ENCODE data around the gene ZNF598.

Gene ZNF598

DNA sequence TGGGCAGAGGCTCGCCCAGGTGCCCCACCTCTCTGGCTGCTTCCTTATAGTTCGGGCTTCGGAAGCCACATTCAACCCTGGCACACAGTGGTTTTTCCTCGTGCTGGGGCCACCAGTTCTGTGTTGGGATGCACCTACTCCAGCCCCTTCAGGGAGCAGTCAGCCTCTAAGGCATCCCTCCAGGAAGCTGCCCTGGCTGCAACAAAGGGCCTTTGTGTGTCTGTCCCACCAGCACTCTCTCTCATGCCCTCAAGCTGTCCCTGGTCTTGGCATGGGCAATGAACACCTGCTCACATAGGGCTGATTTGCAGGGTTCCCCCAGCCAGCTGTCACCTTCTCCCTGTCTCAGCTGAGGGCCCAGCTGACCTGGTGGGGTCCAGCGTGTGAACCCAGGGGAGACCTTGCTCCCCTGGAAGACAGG is 27.6 kb downstream of the ZNF598 start:
- Mint-ChIP-seq H3K4me1 (peaks cover 53% of the 10 kb centered on the region), H3K27me3 (peaks cover 46% of the 10 kb centered on the region), H3K4me3 (no peak overlapping the region), H3K27ac (no peak overlapping the region), H3K9me3 (no peaks in the 10 kb centered on the region)
- DNase-seq (no peak), ATAC-seq (no peak)

DNA sequence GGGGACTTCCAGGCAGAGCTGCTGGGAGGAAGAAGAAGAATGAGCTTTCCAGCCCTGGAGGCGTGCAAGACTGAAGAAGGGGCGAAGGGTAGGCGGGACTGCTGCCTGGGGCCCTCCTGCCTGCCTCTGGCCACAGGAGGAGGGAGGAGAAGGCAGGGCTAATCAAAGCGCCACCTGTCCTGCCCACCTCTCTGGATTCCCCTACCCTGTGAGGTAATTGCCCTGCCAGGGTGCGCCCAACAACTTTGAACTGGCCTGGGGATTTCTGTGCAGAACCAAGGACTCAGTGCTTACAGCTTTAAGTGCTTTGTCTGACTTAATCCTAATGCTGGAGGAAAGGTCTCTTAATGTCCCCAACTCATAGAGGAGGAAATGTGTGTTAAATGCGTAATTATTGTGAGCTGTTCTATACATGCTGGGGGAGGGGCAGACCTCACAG is 28.2 kb downstream of the ZNF598 start, which contains the start of gene NOXO1:
TSS of gene NOXO1 (minus strand) at position 72 of the 439 bp plus-strand sequence. CDS start 290 bp downstream, outside the sequence.
- Mint-ChIP-seq H3K4me1 (peaks cover 52% of the 10 kb centered on the region), H3K4me3 (peak within 1 kb of the TSS in 1 of 2 donors; percentile 6)

DNA sequence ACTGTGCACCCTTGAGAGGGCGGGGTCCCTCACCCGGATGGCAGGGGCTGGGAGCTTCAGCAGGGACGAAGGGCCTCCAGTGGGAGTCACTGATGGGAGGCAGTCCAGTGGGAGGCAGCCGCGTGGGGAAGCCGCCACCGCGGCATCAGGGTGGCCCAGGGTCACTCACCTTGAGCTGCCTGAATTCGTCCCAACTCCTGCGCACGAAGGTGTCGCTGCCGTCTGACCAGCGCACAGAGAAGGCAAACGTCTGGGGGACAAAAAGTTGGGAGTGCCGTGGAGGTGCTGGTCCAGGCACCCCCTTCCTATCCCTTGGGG is 28.9 kb downstream of the ZNF598 start:
- ATAC-seq, result no peak
- Mint-ChIP-seq H3K4me1 (peaks cover 45% of the 10 kb centered on the region), H3K4me3 (no peak overlapping the region), H3K27me3 (peaks cover 46% of the 10 kb centered on the region), H3K9me3 (no peaks in the 10 kb centered on the region), H3K27ac (no peak overlapping the region)
- no peak for DNase-seq

More for the DNA sequence above, 28.2 kb downstream of the ZNF598 start, which contains the start of gene NOXO1:
- peak in 1 of 2 donors; percentile 44 for DNase-seq
- peak; percentile 32 for ATAC-seq
- peaks cover 46% of the 10 kb centered on the region for H3K27me3 Mint-ChIP-seq
- H3K9me3 Mint-ChIP-seq, result no peaks in the 10 kb centered on the region
- no peak within 1 kb of the TSS for H3K27ac Mint-ChIP-seq

DNA sequence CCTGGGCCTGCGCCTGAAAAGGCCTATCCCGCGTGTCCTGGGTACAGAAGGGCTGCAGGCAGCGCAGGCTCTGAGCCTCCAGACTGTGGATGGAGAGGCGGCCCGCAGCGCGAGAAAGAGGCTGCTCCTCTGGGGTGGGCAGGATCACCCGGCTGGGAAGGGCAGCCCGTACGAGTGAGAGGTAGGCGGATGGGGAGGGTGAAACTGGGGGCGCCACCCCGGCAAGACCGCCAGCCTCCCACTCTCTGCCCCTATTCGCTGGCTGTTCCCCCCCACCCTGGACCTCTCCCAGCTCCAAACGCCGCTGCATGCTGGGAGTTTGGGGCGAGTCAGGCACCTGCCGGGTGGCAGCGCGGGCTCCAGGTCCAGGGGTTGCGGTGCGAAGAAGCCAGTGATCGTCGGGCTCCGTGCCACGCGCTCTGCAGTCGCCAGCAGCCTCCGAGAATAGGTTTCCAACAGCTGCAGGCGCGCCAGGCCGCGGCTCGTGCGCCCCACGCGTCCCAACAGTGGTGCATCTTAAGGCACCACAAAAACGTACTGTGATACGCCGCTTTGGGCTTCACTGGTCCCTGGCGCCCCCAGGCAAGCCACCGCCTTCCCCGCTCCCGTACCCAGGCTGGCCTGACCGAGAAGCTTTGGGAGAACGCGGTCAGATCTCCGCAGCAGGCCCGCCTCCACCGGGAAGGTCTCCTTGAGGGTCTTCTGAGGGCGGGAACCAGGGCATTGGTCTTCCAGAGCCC is 29.4 kb downstream of the ZNF598 start:
- Mint-ChIP-seq H3K4me1 (peaks cover 40% of the 10 kb centered on the region), H3K9me3 (no peaks in the 10 kb centered on the region), H3K4me3 (no peak overlapping the region), H3K27ac (peak overlapping the region in 1 of 2 donors; percentile 19), H3K27me3 (peaks cover 46% of the 10 kb centered on the region)
- no peak for ATAC-seq
- DNase-seq, result no peak

DNA sequence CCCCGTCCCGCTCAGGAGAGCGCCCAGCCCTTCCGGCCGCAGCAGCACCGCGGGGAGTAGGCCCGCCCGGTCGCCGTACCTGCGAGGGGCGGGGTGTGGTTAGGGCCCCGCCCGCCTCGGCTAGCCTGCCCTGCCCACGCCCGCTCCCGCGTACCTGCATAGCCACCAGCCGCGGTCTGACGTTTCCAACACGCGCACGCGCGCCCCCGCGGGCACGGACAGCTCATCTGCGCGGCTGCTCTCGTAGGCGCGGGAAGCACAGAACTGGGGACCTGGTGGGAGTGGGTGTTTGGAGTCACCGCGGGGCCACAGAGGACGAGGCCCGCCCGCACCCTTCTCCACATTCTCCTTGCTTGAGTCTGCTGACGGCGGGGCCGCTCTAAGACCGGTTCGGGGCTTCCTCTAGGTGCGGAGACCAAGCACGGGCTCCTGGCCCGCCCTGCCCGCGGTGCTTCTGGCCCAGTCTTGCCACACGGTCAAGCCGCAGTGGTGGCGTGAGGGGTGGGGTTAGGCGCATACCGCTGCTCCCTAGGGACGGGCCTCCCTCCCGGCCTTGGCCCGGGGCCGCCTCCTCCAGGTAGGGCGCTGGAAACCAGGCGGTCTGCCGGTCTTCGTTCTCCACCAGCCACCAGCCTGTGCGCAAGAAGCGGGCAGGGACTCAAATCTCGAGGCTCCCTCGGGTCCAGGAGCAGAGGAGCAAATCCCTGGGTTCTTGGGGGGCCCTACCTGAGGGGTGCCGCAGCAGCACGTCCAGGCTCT is 30.2 kb downstream of the ZNF598 start:
- peaks cover 37% of the 10 kb centered on the region for H3K4me1 Mint-ChIP-seq
- H3K9me3 Mint-ChIP-seq, result no peaks in the 10 kb centered on the region
- ATAC-seq, result no peak
- peak in 1 of 2 donors; percentile 23 for DNase-seq
- H3K27me3 Mint-ChIP-seq, result peaks cover 46% of the 10 kb centered on the region
- peak overlapping the region in 1 of 2 donors; percentile 18 for H3K4me3 Mint-ChIP-seq
- peak overlapping the region in 1 of 2 donors; percentile 19 for H3K27ac Mint-ChIP-seq

DNA sequence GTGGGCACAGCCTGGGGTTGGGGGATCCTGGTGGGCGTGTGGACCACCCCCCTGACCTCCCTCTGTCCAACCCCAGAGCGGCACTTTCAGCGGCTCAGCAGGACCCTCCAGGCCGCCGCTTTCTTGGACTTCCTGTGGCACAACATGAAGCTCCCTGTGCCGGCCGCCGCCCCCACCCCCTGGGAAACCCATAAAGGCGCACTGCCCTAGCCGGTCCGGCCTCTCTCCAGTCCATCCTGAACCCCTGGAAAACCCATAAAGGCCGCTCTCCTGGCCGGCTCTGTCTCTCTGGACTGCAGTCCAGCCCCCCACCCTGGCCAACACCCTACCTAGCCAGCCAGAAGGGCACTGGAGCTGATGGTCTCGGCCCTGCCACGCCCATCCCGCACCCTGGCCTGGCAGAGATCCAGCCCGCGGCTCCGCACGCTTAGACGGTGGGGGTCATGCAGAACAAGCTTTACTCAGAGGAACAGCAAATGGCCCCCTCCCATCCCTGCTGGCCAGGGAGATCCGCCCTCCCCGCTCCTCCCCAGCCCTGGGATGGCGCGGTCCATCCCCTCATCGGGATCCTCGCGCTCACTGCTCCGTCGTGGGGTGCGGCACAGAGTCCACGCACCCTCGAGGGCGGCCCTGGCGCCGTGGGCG is 31.0 kb downstream of the ZNF598 start:
- no peak for ATAC-seq
- H3K4me3 Mint-ChIP-seq, result no peak overlapping the region
- H3K27ac Mint-ChIP-seq, result no peak overlapping the region
- H3K27me3 Mint-ChIP-seq, result peaks cover 43% of the 10 kb centered on the region
- DNase-seq, result no peak
- H3K9me3 Mint-ChIP-seq, result no peaks in the 10 kb centered on the region
- peaks cover 43% of the 10 kb centered on the region for H3K4me1 Mint-ChIP-seq

DNA sequence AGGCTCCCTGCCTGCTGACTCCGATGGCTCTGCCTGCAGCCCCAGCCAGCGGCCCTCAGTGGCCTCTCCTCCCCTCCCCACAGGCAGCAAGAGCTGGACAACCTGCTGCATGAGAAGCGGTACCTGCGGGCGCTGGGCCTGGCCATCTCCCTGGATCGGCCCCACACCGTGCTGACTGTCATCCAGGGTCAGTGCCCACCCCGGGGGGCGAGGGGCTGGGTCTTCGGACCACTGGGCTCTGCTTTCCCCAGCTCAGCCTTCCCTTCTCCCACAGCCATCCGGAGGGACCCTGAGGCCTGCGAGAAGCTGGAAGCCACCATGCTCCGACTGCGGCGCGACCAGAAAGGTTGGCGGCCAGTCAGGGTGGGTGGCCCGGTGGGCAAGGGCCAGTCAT is 31.7 kb downstream of the ZNF598 start:
- Mint-ChIP-seq H3K27me3 (peaks cover 36% of the 10 kb centered on the region), H3K4me3 (no peak overlapping the region), H3K4me1 (peaks cover 46% of the 10 kb centered on the region), H3K9me3 (no peaks in the 10 kb centered on the region), H3K27ac (no peak overlapping the region)
- DNase-seq, result no peak
- no peak for ATAC-seq

DNA sequence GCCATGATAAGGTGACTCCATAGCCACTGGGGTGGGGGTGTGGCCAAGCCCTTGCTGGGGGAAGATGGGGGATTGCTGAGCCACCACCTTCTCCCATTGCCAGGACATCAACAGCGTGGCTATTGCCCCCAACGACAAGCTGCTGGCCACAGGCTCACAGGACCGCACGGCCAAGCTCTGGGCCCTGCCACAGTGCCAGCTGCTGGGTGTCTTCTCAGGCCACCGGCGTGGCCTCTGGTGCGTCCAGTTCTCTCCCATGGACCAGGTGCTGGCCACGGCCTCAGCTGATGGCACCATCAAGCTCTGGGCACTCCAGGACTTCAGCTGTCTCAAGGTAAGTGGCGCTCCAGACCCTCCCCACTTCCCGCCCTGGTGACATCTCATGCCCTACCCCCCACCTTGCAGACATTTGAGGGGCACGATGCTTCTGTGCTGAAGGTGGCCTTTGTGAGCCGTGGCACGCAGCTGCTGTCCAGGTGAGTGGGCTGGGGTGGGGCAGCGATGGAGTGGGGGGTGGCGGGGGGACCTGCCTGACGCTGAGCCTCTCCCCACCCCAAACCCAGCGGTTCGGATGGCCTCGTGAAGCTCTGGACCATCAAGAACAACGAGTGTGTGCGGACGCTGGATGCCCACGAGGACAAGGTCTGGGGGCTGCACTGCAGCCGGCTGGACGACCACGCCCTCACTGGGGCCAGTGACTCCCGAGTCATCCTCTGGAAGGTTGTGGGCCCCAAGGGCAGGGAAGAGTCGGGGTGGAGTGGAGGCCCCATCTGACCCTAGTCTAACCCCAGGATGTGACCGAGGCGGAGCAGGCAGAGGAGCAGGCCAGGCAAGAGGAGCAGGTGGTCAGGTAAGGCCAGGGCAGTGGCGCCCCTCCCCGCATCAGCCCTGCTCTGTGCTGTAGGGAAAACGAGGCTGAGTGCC is 32.4 kb downstream of the ZNF598 start:
- DNase-seq (no peak), ATAC-seq (no peak)
- Mint-ChIP-seq H3K4me1 (peaks cover 44% of the 10 kb centered on the region), H3K9me3 (no peaks in the 10 kb centered on the region), H3K27me3 (peaks cover 29% of the 10 kb centered on the region), H3K4me3 (no peak overlapping the region), H3K27ac (no peak overlapping the region)

DNA sequence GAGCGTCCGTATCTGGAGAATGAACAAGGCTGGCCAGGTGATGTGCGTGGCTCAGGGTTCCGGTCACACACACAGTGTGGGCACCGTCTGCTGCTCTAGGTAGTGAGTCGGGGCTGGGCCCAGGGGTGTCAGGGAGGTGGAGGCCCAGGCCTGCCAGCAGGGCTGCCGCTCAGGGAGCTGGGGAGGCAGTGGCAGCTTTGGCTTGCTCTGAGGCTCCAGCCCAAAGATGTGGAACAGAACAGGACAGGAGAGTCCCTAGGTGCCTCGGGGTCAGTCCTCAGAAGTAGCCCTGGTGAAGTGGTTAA is 33.5 kb downstream of the ZNF598 start:
- DNase-seq, result no peak
- peaks cover 19% of the 10 kb centered on the region for H3K27me3 Mint-ChIP-seq
- H3K4me3 Mint-ChIP-seq, result no peak overlapping the region

DNA sequence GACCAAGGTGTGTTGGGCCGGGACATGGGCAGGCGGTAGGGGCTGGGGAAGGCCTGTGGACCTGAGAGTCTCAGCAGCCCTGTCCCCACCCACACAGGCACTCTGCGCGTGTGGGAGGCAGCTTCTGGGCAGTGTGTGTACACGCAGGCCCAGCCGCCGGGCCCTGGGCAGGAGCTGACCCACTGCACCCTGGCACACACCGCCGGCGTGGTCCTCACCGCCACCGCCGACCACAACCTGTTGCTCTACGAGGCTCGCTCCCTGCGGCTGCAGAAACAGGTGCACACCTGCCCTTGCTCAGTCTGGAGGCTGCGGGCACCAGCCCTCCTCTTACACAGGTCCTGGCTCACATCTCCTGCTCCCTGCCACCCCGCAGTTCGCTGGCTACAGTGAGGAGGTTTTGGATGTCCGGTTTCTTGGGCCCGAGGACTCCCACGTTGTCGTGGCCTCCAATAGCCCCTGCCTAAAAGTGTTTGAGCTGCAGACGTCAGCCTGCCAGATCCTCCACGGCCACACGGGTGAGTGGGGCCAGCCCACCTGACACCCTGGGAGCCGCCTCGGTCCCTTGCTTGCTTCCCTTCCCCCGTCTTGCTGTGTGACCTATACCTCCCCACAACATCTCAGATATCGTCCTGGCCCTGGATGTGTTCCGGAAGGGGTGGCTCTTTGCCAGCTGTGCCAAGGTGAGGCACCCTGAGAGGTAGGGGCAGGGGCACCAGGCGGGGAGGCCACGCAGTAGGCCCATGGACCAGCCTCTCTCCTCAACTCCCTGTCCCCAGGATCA is 34.0 kb downstream of the ZNF598 start:
- DNase-seq (no peak), ATAC-seq (no peak)
- Mint-ChIP-seq H3K27ac (no peak overlapping the region), H3K4me3 (no peak overlapping the region), H3K27me3 (peaks cover 13% of the 10 kb centered on the region), H3K9me3 (no peaks in the 10 kb centered on the region), H3K4me1 (peaks cover 44% of the 10 kb centered on the region)

More for the DNA sequence above, 33.5 kb downstream of the ZNF598 start:
- ATAC-seq, result no peak
- H3K27ac Mint-ChIP-seq, result no peak overlapping the region
- peaks cover 44% of the 10 kb centered on the region for H3K4me1 Mint-ChIP-seq
- H3K9me3 Mint-ChIP-seq, result no peaks in the 10 kb centered on the region

DNA sequence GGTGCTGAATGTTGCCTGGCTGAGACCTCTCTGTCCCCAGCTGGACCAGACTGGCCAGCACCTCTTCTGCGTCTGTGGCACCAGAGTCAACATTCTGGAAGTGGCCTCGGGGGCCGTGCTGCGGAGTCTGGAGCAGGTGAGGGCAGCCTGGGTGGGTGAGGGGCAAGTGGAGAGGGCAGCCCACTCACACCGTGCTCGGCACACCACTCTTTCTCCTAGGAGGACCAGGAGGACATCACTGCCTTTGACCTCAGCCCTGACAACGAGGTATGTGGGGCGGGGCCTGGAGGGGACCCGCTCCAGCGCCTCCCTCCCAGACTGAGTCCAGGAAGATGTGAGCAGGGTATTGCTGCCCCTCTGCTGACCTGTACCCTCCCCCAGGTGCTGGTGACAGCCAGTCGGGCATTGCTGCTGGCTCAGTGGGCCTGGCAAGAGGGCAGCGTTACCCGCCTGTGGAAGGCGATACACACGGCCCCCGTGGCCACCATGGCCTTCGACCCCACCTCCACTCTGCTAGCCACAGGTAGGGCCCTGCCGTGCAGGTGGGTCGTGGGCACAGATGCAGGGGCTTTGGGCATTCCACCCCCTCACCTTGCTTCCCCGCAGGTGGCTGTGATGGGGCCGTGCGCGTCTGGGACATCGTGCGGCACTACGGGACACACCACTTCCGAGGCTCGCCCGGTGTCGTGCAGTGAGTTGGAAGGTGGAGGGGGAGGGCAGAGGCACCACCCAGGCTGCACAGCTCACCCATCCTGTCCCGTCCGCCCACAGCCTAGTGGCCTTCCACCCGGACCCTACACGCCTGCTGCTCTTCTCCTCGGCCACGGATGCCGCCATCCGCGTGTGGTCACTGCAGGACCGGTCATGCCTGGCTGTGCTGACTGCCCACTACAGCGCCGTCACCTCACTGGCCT is 35.2 kb downstream of the ZNF598 start:
- H3K27me3 Mint-ChIP-seq, result peaks cover 1% of the 10 kb centered on the region

DNA sequence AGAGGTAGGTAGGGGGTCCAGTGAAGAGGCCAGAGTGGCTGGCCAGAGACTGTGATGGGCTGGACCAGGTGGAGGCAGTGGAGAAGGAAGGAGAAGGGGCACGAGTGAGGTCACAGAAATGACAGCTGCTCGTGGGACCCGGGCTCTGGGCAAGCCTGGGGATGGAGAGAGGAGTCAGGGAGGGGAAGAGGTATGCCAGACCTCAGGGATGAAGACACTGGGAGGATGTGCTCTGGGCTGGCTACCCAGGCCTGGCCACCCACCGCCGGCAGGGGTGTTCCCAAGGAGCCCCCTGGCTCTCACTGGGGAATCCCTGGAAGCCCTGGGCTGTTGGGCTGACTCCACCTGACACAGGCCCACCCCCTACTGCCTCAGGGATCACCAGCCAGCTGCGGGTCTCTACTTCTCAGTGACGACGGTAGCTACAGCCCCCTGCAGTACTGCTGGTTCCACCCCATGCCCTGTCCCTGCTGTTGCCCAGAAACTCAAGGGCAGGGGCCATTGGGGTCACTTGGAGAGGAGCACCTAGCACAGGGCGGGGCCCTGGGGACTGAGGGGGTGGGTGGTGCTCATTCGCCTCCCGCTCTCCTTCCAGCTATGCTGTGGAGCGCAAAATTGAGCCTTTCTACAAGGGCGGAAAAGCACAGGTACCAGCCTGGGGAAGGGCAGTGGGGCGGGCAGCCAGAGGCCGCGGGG is 36.0 kb downstream of the ZNF598 start:
- H3K27me3 Mint-ChIP-seq, result no peaks in the 10 kb centered on the region

More for the DNA sequence above, 35.2 kb downstream of the ZNF598 start:
- Mint-ChIP-seq H3K27ac (no peak overlapping the region), H3K4me1 (peaks cover 46% of the 10 kb centered on the region), H3K4me3 (no peak overlapping the region), H3K9me3 (no peaks in the 10 kb centered on the region)
- ATAC-seq (no peak), DNase-seq (no peak)

DNA sequence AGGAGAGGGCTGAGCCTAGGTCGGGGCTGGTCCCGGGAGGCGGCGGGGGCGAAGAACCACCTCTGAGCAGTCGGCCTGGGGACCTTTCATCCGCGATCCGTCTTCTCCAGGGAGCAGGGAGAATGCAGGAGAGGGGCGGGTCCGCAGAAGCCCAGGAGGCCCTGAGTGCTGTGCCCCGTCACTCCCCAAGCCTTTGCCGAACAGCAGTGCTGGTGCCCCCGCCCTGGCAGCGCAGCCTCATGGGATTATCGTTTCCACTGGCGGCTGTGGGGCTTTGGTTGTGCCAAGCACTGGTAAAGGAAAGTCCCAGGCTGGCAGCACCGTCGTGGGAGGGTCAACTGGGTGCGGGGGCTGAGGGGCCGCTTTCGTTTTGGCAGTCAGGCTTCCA is 37.1 kb downstream of the ZNF598 start:
- H3K9me3 Mint-ChIP-seq, result no peaks in the 10 kb centered on the region
- H3K4me1 Mint-ChIP-seq, result peaks cover 49% of the 10 kb centered on the region
- ATAC-seq (no peak), DNase-seq (peak in 1 of 2 donors; percentile 26)
- no peaks in the 10 kb centered on the region for H3K27me3 Mint-ChIP-seq
- peak overlapping the region; percentile 94 to 100 for H3K4me3 Mint-ChIP-seq
- peak overlapping the region; percentile 94 to 99 for H3K27ac Mint-ChIP-seq

More for the DNA sequence above, 36.0 kb downstream of the ZNF598 start:
- Mint-ChIP-seq H3K27ac (peak overlapping the region; percentile 37 to 99), H3K9me3 (no peaks in the 10 kb centered on the region), H3K4me1 (peaks cover 46% of the 10 kb centered on the region), H3K4me3 (peak overlapping the region; percentile 12 to 60)
- ATAC-seq, result no peak
- DNase-seq, result no peak

Data from stimulated activated naive CD8-positive, alpha-beta T cell treated with anti-CD3 and anti-CD28 coated beads, Interleukin-15, amount 100 ng/mL, for 72 hours (primary cell).